NCI-H524 treated with DMSO at 0.1 percent for 48 hours (cell line): ENCODE data around the gene DNM2.
"Not testable (repeated sequence)": the region's sequence is repeated elsewhere in the genome, so short reads cannot be mapped to it uniquely, and the experiment has no call there.

Experiments used
- DNase-seq: peaks from one replicate; lab custom pipeline; 2025; lab: John Stamatoyannopoulos, UW

Gene DNM2

DNA sequence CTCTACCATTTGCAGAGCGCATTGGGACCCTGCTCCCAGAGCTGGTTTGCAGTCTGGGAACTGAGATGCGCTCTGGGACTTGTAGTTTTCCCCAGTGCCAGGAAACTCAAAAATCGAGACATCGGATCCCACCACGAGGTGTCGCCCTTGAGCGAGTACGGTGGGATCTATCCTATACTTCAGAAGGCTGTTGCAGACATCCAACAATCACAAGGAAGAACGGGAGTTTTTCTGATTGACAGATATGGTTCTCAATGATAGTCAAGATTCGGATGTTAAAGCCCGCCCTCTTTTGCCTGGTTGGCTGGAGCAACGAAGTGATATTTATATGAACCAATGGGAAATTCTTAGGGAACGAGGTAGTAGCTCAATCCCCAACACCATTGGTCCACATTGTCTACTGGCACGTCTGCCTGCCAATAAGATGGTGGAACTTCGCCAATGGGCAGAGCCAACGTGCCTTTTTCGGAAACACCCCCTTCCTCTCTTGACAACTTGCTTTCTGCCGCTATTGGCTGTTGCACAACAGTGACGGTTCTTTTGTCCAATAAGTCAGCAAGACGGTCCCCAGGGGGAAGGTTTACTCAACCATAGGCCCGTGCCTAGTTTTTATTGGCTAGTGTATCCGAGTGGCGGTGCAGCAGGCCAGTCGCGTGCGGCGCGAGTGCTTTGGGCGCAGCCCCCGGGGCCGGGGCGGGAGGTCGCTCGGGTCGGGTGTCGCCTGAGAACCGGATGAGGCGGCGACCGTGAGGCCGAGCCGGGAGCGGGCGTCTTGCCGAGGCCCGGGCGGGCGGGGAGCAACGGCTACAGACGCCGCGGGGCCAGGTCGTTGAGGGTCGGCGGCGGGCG lies at the start of gene DNM2:
Gene DNM2 (plus strand): TSS at position 724 of the 849 bp plus-strand sequence. CDS start 164 bp downstream, outside the sequence.
- DNase-seq = peak; percentile 100

DNA sequence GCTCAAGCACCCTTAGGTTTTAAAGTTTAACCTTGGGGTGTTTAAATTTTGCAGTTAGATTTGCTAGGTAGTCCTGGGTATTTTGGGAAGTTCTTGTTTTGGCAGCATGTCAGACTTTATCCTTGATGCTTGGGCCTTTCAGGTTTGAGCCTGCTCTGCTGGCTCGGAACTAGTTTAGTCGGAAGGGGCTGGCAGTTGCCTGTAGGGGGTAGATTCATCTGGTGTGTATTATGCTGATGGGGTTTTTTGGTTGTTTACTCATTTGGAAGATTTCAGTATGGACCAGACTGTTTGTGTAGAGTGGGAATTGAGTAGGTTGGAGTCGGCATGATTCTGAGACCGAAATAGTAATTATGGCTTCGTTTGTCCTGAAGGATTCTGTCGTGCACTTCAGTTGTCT lies 48.6 kb upstream of the DNM2 start:
- no peak for DNase-seq

DNA sequence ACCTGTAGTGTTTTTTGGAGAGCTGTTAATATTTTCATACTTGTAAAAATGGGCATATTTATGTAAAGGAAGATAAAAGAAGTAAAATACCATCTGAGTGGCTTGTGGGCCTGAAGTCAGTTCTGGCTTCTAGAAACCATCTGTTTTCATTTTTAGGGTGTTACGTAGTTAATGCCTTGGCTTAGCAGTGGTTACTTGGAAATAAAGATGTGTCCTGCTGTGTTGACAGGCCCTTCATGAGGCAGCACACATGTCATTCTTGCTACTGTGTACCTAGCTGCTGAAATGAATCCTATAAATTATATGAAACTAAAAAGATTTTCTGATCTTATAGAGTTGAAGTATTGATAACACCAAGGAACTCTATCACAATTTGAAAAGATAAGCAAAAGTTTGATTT lies 47.7 kb upstream of the DNM2 start:
- no peak for DNase-seq

DNA sequence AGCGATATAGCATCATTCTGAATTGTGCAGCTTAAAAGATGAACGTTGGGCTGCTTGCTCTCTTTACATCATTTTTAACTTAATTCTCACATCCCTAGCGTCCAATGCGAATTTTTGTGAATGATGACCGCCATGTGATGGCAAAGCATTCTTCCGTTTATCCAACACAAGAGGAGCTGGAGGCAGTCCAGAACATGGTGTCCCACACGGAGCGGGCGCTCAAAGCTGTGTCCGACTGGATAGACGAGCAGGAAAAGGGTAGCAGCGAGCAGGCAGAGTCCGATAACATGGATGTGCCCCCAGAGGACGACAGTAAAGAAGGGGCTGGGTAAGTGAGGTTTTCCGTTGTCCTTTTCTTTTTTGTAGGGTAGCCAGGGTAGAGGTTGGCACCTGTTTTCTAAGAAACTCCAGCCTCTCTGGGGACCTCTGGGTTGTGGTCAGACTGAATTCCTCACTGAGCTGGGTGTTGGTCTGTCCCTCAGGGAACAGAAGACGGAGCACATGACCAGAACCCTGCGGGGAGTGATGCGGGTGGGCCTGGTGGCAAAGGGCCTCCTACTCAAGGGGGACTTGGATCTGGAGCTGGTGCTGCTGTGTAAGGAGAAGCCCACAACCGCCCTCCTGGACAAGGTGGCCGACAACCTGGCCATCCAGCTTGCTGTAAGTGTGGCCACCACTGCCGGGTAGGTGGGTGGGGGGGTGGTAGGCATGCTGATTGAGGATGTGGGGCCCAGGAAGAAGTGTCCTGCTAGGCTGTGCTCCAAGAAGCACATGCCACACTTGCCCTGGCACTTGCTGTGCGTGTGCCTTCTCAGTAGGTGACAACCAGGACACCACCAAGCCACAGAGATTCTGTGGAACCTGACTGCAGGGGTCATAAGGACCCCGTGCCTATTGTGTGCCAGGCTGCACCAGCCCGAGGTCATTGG lies 46.7 kb upstream of the DNM2 start:
- no peak for DNase-seq

DNA sequence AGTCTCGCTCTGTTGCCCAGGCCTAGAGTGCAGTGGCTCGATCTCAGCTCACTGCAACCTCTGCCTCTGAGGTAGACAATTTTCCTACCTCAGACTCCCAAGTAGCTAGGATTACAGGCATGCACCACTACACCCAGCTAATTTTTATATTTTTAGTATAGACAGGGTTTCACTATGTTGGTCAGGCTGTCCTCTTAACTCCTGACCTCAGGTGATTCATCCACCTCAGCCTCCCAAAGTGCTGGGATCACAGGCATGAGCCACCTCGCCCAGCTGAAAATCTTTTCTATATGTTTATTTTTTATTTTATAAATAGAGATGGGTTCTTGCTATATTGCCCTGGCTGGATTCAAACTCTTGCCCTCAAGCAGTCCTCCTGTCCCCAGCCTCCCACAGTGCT lies 46.0 kb upstream of the DNM2 start:
- not testable (repeated sequence) for DNase-seq

DNA sequence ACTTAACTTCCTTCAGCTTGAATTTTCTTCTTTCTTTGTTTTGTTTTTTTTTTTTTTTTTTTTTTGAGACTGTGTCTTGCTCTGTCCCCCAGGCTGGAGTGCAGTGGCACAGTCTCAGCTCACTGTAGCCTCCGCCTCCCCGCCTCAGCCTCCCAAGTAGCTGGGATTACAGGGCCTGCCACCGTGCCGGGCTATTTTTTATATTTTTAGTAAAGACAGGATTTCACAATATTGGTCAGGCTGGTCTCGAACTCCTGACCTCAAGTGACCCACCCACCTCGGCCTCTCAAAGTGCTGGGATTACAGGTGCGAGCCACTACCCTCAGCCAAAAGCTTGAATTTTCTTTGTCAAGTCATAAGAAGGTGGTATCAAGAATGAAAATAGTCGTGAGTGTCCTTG lies 42.7 kb upstream of the DNM2 start:
- not testable (repeated sequence) for DNase-seq

DNA sequence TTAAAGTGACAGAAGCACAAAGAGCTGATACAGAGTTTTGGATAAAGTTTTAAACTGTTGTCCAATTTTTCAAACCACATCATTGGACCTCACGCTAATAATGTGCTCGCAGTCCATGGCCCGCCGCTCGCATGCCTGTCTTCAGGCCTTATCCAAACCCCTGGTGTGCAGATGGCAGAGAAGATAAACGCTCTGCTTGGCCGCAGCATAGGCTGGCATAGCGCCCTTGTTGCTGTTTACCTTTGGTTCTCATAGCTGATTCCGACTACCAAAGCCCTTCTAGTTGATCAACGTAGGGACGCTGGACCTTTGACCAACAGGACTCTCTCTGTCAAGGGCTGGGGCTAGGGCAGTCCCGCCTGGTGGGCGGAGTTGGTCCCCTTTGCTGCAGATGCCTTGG lies 40.1 kb upstream of the DNM2 start:
- no peak for DNase-seq

DNA sequence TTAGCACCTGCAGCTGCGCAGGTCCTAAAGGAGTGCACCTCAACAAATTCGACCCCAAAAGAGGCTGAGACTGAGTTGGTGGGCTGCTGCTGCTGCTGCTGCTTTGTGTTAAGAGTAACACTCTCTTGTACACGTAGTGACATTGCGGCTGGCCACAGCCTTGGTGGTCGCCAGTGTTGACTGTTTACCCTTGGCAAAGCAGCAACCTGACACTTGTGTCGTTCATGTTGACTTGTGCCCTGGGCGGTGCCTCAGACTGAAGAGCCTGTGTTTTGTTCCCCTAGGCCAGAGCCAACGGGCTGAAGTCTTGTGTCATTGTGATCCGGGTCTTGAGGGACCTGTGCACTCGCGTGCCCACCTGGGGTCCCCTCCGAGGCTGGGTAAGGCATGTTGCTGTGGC lies 39.1 kb upstream of the DNM2 start:
- no peak for DNase-seq

DNA sequence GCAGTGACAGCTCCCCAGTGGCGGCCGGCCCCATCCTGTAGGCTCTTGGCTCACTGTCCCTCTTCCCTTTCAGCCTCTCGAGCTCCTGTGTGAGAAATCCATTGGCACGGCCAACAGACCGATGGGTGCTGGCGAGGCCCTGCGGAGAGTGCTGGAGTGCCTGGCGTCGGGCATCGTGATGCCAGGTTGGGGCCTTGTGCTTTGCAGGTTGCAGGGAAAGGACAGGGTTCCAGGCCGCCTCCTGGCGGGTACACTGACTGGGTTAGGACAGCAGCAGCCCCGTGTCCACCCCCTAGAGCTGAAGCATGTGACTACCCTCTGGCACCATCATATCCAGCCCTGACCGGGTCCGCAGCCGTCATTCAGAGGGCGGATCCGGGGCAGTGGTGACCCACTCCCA lies 38.1 kb upstream of the DNM2 start:
- DNase-seq = no peak

DNA sequence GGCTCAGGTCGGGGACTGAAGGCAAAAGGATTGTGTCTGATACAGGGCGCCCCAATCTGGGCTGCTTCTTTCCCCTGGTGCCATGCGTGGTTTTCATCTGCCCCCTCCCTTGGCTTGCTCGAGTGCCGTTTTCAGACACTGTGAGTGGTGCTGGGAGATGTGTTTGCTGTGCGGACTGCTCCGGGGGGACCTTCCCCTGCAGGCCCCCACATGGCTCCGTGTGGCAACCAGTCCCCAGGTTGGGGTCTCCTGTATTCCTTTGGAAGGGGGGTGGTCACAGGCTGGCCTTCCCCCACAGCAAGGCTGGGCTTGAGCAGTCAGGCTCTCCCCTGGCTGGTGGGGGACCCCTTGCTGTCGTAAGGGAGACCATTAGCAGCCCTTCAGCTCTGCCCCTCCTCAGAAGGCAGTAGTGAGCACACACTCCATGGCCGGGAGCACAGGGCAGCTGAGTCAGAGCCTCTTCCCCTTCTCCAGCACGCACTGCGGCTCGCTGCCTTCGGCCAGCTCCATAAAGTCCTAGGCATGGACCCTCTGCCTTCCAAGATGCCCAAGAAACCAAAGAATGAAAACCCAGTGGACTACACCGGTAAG lies 37.2 kb upstream of the DNM2 start:
- no peak for DNase-seq

DNA sequence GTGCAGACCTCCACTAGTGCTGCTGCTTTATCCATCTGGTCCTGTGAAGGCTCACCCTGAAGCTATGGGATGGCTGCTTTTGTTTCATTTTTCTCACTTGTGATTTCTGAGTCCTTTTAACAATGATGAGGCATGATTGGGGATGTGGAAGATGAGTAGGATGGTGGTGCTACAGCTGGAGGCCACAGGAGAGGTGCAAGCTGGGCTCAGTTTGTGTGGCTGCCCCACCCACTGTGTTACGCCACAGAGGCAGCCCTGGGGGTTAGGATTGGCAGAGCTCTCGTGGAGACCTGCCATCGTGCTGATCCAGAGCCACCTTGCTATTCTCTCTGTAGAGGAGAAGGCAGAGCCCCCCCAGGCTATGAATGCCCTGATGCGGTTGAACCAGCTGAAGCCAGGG lies 36.2 kb upstream of the DNM2 start:
- DNase-seq = no peak

DNA sequence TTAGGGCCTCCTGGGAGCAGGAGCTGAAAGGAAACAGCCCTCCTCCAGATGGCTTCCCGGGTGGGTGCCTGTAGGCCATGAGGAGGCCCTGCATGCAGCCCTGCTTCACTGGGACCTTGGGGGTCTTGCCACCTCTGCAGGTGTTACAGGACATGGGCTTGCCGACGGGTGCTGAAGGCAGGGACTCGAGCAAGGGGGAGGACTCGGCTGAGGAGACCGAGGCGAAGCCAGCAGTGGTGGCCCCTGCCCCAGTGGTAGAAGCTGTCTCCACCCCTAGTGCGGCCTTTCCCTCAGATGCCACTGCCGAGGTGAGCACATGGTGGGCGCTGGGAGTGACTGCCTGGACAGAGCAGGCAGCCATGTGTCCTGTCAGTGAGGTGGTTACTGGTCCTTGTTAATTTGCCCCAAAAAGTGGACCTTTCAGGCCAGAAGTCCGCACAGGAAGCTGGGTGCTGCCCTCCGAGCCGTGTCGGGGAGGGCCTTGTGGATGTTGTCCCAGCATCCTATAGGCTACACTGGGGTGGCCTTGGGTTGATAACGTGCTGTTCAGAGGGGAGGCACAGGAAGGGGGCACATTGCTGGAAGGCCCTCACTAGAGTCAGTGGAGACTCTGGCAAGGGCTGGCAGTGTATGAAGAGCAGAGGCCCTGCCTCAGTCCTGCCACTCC lies 35.3 kb upstream of the DNM2 start:
- DNase-seq = no peak

DNA sequence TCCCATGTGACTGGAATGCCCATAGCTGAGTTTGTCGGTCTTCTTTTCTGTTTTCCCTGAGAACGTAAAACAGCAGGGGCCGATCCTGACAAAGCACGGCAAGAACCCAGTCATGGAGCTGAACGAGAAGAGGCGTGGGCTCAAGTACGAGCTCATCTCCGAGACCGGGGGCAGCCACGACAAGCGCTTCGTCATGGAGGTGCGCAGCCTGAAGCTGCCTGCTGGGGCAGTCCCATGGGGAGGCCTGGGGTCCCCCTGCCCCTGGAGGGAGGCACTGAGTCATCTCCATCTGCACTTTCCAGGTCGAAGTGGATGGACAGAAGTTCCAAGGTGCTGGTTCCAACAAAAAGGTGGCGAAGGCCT lies 34.8 kb upstream of the DNM2 start:
- DNase-seq = no peak

DNA sequence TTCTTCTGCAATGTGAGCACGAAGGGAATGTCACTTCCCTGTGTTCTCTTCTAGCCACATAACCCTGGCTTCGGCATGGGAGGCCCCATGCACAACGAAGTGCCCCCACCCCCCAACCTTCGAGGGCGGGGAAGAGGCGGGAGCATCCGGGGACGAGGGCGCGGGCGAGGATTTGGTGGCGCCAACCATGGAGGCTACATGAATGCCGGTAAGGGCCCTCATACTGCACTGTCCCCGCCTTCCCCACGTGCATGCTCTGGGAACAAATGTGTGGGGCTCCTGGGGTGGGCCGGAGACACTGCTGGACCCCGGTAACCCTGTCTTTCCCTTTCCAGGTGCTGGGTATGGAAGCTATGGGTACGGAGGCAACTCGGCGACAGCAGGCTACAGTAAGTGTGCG lies 34.3 kb upstream of the DNM2 start:
- DNase-seq = no peak

DNA sequence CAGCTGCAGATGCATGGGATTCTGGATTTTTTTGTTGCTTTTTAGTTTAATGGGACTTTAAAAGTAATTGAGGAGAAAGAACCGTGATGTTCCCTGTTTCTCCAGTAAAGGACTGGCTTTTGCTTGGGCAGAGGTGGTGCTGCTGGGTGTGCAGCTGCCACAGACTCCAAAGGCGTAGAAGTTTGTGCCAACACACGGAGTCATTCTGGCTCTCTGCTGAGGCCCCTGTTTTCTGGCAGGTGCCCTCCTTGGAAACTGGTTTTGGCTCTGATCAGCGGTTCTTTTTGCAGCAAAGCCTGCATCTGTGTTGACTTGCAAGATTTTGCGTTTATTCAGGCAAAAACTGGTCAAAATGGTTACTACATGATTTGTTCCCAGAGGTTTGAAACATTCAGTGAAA lies 32.7 kb upstream of the DNM2 start:
- no peak for DNase-seq

DNA sequence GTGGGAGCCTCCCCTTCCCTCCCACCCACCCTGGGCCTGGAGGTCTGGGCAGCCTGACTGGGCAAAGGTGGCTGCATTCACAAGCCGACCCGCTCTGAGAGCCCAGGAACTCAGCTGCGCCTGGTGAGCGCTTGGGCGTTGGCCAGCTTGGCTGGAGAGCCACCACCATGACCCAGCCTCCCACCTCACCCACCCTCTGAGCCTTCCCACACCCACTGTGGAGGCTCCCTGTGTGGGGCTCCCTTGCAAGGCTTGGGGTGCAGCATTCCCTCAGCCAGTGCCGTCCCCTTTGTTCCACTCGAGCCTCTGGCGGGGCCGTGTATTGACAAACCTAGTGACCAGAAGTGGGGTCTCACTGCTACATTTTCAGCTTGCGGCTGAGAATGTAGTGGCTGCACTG lies 31.7 kb upstream of the DNM2 start:
- DNase-seq = no peak

DNA sequence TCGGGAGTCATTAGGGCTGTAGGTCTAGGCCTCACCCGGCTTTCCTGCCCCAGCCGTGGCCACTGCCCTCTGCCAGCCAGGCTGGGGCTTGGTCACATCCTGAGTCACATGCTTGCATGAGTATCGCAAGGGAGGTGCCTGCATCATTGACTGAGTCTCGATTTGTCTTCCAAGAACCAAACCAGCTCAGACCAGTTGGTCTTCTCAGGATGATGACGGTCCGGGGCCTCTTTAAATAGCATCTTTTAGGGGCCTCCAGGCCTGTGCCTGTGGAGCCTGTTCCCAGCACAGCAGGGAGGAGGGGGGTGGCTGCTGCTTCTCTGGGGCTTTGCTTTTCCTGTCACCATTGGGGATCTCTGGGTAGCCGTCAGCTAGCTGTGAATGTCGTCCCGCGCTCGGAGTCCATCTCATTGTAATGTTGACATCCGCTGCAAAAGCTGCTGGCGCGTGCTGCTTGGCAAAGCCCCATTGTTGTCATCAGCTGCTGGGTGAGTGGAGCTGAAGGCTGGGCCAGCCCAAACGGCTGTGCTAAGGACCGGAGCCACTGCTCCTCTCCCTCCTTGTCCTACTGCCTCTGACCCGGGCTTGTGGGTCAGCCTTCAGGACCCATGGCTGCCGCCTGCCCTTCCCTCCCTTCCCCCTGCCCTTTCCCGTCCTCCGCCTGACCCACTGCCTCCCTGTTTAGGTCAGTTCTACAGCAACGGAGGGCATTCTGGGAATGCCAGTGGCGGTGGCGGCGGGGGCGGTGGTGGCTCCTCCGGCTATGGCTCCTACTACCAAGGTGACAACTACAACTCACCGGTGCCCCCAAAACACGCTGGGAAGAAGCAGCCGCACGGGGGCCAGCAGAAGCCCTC lies 31.0 kb upstream of the DNM2 start:
- DNase-seq = no peak

DNA sequence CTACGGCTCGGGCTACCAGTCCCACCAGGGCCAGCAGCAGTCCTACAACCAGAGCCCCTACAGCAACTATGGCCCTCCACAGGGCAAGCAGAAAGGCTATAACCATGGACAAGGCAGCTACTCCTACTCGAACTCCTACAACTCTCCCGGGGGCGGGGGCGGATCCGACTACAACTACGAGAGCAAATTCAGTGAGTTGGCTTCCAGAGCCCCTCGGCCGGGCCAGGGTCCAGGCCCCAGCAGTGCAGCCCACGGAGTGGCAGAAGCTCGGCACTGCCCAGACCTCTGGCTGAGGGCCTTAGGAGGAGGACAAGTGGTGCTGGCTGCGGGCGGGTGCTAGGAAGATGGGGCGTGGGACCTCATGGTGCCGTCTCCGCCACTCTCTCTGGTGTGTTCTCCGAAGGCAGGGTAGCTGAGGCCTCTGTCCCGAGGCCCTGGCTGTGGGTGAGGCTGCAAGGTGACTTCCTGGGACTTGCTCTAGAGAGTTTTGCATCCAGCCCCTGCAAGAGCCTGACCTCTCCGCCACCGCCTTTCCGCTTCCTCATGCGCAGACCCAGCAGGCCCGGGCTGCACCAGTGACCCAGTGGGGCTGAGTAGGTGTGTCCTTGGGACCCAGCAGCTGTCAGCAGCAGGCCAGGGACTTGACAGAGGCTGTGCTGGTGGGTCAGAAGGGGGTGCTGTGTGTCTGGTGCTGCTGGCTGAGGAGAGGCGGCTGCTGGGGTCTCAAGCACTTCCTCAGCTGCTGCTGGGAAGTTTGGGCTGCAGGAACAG lies 30.2 kb upstream of the DNM2 start:
- DNase-seq = no peak

DNA sequence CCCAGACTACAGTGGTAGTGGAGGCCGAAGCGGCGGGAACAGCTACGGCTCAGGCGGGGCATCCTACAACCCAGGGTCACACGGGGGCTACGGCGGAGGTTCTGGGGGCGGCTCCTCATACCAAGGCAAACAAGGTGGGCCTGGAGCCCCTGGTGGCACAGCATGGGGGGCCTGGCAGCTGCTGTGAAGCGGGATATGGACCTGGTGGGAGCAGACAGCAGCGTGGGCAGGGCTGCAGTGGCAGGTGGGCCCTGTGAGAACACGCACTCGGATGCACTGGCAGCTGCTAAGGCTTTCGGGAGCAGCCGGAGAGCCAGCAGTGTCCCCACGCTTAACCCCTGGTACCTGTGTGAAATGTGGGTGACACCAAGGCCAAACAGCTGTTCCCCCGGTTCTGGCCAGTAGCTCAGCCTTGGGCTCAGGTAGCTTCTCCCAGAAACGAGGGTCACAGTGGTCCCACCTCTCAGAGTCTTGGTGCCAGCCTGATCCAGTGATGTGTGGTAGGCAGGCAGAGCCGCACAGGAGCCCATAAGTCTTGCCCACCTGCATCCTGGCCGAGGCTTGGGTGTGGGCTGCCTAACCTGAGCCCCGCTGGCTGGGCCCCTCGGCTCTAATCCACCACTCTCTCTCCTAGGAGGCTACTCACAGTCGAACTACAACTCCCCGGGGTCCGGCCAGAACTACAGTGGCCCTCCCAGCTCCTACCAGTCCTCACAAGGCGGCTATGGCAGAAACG lies 29.2 kb upstream of the DNM2 start:
- DNase-seq = no peak

DNA sequence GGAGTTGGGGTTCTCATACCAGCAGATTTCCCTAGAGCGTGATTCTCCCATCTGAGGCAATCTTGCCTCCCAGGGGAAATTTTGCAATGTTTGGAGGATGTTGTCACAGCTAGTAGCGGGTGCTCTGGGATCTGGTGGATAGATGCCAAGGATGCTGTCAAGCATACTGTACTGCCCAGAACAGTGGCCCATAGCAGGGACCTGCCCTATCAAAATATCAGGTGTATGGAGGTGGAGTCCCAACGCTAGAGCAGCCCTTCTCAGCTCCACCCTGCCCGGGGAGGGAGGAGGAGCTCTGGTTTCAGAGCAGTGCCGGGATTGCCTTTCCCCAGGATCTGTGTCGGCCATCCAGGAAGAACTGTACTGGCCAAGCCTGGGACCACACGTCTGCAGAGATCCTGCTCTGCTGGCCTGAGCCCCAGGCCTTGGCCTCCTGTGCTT lies 27.5 kb upstream of the DNM2 start:
- DNase-seq = no peak
